Lower leg skin (tissue), 4 donors: ENCODE data around the gene NME3. TPM values are rescaled to one million over a fixed set of nuclear protein-coding genes. Genes with fewer than 3 reads are reported as not detected.

Experiments
- DNase-seq, 2 donors: peaks; one replicate each; pipeline ENCODE4 v3.0.0-alpha.2; 2019; ENCODE audit warnings: low spot score in 2 of 2
- H3K4me3 ChIP-seq: fragments of 200-600 bp; sonication (generic); 2 replicates; pipeline ENCODE4 v1.5.1; 2017; ENCODE audit warnings: mild to moderate bottlenecking, low read depth; ENCODE audit not compliant: poor library complexity, severe bottlenecking
- POLR2A ChIP-seq, 2 donors: fragments of 450-650 bp; IDR thresholded peaks; one replicate each; pipeline ENCODE4 v1.6.1; 2016 to 2017; ENCODE audit warnings: antibody characterized with exemption in 2 of 2, mild to moderate bottlenecking in 1 of 2, moderate library complexity in 1 of 2
- WGBS, 2 donors: methylation state at CpG; one replicate each; pipeline ENCODE4 v1.1.5; 2018; 5-methylcytosine and 5-hydroxymethylcytosine counted together
- intact Hi-C: fragments of 100-400 bp; cut with DNase I; formaldehyde crosslinking; loops from one replicate; pipeline ENCODE4 v1.15.0; 2023; ENCODE audit warnings: low total_unique reads
- microRNA-seq, 2 donors: library from miRNA; unstranded; fragments of <30 nt; microRNA quantifications; one replicate each; pipeline ENCODE4, GENCODE V29; 2016; ENCODE audit warnings: borderline replicate concordance in 2 of 2, borderline number of aligned reads in 1 of 2
- total RNA-seq, 4 donors: library from RNA; depleted of rRNA; stranded (reverse); fragments of >200 nt; gene quantifications; one replicate each; pipeline ENCODE4 v1.1.0, GENCODE V29; 2016
- TF ChIP-seq, protein P1 (sequence below), 3 donors: fragments of 450-650 bp; IDR thresholded peaks; one replicate each; pipeline ENCODE4 v1.5.1; 2016; ENCODE audit warnings: antibody characterized with exemption in 3 of 3, mild to moderate bottlenecking in 3 of 3, moderate library complexity in 2 of 3

NME3 gene
- total RNA-seq, 4 donors from 2014 or later: 77.7 to 98.4 (median 85.8) TPM

DNA sequence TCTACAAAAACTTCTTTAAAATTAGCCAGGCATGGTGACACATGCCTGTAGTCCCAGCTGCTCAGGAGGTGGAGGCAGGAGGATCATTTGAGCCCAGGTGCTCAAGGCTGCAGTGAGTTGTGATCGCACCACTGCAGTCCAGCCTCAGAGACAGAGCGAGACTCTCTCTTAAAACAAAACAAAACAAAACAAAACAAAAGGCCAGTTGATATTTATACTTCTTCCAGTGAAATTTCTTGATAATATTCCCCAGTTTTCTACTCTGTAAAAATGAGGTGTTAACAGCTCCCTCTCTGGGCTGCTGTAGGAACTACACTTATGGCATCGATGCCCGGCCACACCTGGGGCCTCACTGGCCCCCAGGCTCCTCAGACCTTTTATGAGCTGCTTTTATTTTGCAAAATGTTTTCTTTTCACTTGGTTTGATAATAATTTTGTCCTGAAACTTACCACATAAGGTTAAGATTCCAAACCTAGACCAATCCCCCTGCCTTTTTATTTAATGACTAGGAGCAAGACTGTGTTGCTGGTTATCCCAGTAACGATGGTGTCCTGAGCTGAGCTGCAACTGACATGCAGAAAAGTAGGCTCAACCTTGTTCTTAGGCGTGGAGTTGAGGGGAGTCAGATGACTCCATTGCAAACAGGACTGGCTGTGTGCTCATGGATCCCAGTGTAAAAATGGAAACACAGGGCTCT is 47.7 kb downstream of the NME3 start:
- TF ChIP-seq, protein P1, sequence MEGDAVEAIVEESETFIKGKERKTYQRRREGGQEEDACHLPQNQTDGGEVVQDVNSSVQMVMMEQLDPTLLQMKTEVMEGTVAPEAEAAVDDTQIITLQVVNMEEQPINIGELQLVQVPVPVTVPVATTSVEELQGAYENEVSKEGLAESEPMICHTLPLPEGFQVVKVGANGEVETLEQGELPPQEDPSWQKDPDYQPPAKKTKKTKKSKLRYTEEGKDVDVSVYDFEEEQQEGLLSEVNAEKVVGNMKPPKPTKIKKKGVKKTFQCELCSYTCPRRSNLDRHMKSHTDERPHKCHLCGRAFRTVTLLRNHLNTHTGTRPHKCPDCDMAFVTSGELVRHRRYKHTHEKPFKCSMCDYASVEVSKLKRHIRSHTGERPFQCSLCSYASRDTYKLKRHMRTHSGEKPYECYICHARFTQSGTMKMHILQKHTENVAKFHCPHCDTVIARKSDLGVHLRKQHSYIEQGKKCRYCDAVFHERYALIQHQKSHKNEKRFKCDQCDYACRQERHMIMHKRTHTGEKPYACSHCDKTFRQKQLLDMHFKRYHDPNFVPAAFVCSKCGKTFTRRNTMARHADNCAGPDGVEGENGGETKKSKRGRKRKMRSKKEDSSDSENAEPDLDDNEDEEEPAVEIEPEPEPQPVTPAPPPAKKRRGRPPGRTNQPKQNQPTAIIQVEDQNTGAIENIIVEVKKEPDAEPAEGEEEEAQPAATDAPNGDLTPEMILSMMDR (IDR thresholded peaks at IDR 0.05): no peak
- TF ChIP-seq POLR2A (IDR thresholded peaks at IDR 0.05): no peak
- DNase-seq: no peak
- WGBS, 2 donors: 41 to 52% methylated on average over 6 of the region's 6 CpGs
- H3K4me3 ChIP-seq: no peak overlapping the region
- intact Hi-C loops: no loop called here

DNA sequence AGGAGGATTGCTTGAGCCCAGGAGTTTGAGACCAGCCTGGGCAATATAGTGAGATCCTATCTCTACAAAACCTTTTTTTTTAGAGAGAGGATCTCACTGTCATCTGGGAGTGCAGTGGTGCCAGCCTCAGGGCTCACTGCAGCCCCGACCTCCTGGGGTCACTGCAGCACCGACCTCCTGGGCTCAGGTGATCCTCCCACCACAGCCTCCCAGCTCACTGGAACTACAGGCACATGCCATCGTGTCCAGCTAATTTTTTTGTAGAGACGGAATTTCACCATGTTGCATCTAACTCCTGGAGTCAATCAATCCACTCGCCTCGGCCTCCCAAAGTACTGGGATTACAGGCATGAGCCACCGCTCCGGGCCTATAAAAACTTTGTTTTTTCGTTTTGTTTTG is 50.0 kb downstream of the NME3 start:
- TF ChIP-seq, protein P1 (IDR thresholded peaks at IDR 0.05): no peak
- DNase-seq: no peak
- no peak overlapping the region for H3K4me3 ChIP-seq
- WGBS, 2 donors: 88 to 92% methylated on average over 9 of the region's 9 CpGs
- intact Hi-C loops: no loop called here

Small RNAs within 50 kb of the gene (microRNA-seq; reads per million reads assigned to microRNA genes)
- gene MIR3177: 0.57 to 0.68 reads per million in 2 donors

Other genes starting within 250 kb of the NME3 start
- 10 to 100 TPM; 13.7 to 26.0 (median 26.0) TPM for gene TMEM204, start 237.9 kb downstream of the NME3 start, total RNA-seq
- 10 to 100 TPM; 12.5 to 24.7 (median 16.2) TPM for gene IFT140, start 159.5 kb downstream of the NME3 start, total RNA-seq
- gene CRAMP1, start 159.2 kb downstream of the NME3 start, total RNA-seq: 10 to 100 TPM; 14.2 to 29.6 (median 19.3) TPM
- gene JPT2, start 93.3 kb downstream of the NME3 start, total RNA-seq: 10 to 100 TPM; 23.3 to 40.1 (median 38.1) TPM
- gene MAPK8IP3, start 65.3 kb downstream of the NME3 start, total RNA-seq: 10 to 100 TPM; 59.9 to 95.8 (median 62.9) TPM
- gene EME2, start 1.3 kb upstream of the NME3 start, total RNA-seq: 10 to 100 TPM in 3 of 4 donors, 1 to 10 TPM in 1; 7.6 to 22.3 (median 13.0) TPM
- 100 to 1,000 TPM in 3 of 4 donors, 10 to 100 TPM in 1; 90.9 to 126 (median 105) TPM for gene MRPS34, start 1.6 kb upstream of the NME3 start, total RNA-seq
- gene SPSB3, start 11.0 kb upstream of the NME3 start, total RNA-seq: 100 to 1,000 TPM; 146 to 238 (median 172) TPM
- gene NUBP2, start 11.4 kb upstream of the NME3 start, total RNA-seq: 100 to 1,000 TPM in 1 of 4 donors, 10 to 100 TPM in 3; 79.7 to 108 (median 91.3) TPM
- gene IGFALS, start 22.2 kb upstream of the NME3 start, total RNA-seq: under 1 TPM; 0.59 to 0.69 (median 0.64) TPM
- gene HAGH, start 55.3 kb upstream of the NME3 start, total RNA-seq: 100 to 1,000 TPM in 1 of 4 donors, 10 to 100 TPM in 3; 57.8 to 104 (median 89.0) TPM
- gene FAHD1, start 55.7 kb upstream of the NME3 start, total RNA-seq: 10 to 100 TPM; 46.2 to 89.0 (median 62.3) TPM
- gene MEIOB, start 100.6 kb upstream of the NME3 start, total RNA-seq: under 1 TPM in 1 of 4 donors, not detected in 3; 0.42 TPM
- 100 to 1,000 TPM; 103 to 153 (median 120) TPM for gene HS3ST6, start 146.9 kb upstream of the NME3 start, total RNA-seq
- 10 to 100 TPM; 18.7 to 44.3 (median 31.7) TPM for gene MSRB1, start 171.7 kb upstream of the NME3 start, total RNA-seq
- gene RPL3L, start 183.1 kb upstream of the NME3 start, total RNA-seq: 1 to 10 TPM in 1 of 4 donors, not detected in 3; 1.6 TPM
- 100 to 1,000 TPM; 183 to 245 (median 217) TPM for gene NDUFB10, start 188.0 kb upstream of the NME3 start, total RNA-seq
- 1,000 to 10,000 TPM; 2,603 to 4,441 (median 3,196) TPM for gene RPS2, start 193.3 kb upstream of the NME3 start, total RNA-seq
- not detected for gene RNF151, start 195.3 kb upstream of the NME3 start, total RNA-seq
- gene TBL3, start 200.5 kb upstream of the NME3 start, total RNA-seq: 100 to 1,000 TPM in 2 of 4 donors, 10 to 100 TPM in 2; 60.8 to 114 (median 83.7) TPM
- gene NOXO1, start 209.9 kb upstream of the NME3 start, total RNA-seq: 1 to 10 TPM in 1 of 4 donors, under 1 TPM in 1, not detected in 2; 0.23 to 1.2 TPM
- 10 to 100 TPM in 3 of 4 donors, 1 to 10 TPM in 1; 9.7 to 14.4 (median 11.6) TPM for gene GFER, start 212.7 kb upstream of the NME3 start, total RNA-seq
- gene SYNGR3, start 218.4 kb upstream of the NME3 start, total RNA-seq: 1 to 10 TPM in 1 of 4 donors, under 1 TPM in 2, not detected in 1; 0.72 to 1.1 (median 0.78) TPM
- gene ZNF598, start 238.3 kb upstream of the NME3 start, total RNA-seq: 100 to 1,000 TPM in 2 of 4 donors, 10 to 100 TPM in 2; 56.1 to 117 (median 86.5) TPM
- 1 to 10 TPM in 2 of 4 donors, under 1 TPM in 1, not detected in 1; 0.38 to 3.9 (median 1.6) TPM for gene NPW, start 248.2 kb upstream of the NME3 start, total RNA-seq